ENCODE results near the gene FXYD2.

The FXYD2 gene

GRCh38 chr11:117820071-117820470 lies 4.5 kb downstream of the FXYD2 start:
- Histone ChIP-seq H2AK5ac (ENCODE audit: low read length) (no peak overlapping the region), H4K5ac (ENCODE audit: low read length) (no peak overlapping the region), H3K27me3 (ENCODE audit: insufficient read depth, low read length, poor library complexity) (no peaks in the 10 kb centered on the region), H3K79me2 (ENCODE audit: control insufficient read depth, insufficient read depth, low read length) (no peaks in the 10 kb centered on the region), H3K56ac (ENCODE audit: low read length) (no peak overlapping the region), H3K4ac (ENCODE audit: low read depth, low read length) (no peak overlapping the region), H3K18ac (ENCODE audit: low read length) (no peak overlapping the region), H3K23ac (ENCODE audit: low read length) (no peak overlapping the region), H3K79me1 (ENCODE audit: low read length) (no peaks in the 10 kb centered on the region), H3K9ac (ENCODE audit: low read length) (no peak overlapping the region), H2BK120ac (ENCODE audit: low read depth, low read length) (no peak overlapping the region), H2BK15ac (replicated peaks; ENCODE audit: low read depth) (no peak overlapping the region), H3K4me3 (ENCODE audit: low read length) (no peak overlapping the region), H3K4me1 (ENCODE audit: control insufficient read depth, low read depth, low read length) (peaks cover 26% of the 10 kb centered on the region), H4K8ac (ENCODE audit: low read depth, low read length) (no peak overlapping the region), H3K27ac (ENCODE audit: low read depth, low read length) (no peak overlapping the region), H3K36me3 (ENCODE audit: control insufficient read depth, insufficient read depth, low read length) (no peaks in the 10 kb centered on the region), H3K4me2 (ENCODE audit: low read length) (no peak overlapping the region), H2BK5ac (ENCODE audit: low read length) (no peak overlapping the region)
- no CpG with 5 or more reads among the region's 11 CpGs for WGBS (ENCODE audit: extremely low coverage, insufficient coverage, low lambda C conversion rate)
- DNase-seq: no peak

- H3K27me3 ChIP-seq (ENCODE audit: insufficient read depth, low read length, poor library complexity): no peaks in the 10 kb centered on the region
Measured at GRCh38 chr11:117819096-117820040, 5.2 kb downstream of the FXYD2 start.

GRCh38 chr11:117818041-117818873 lies 6.3 kb downstream of the FXYD2 start:
- H3K27ac ChIP-seq (ENCODE audit: low read depth, low read length): no peak overlapping the region
- no CpG with 5 or more reads among the region's 9 CpGs for WGBS (ENCODE audit: extremely low coverage, insufficient coverage, low lambda C conversion rate)

More at GRCh38 chr11:117819096-117820040, 5.2 kb downstream of the FXYD2 start:
- Histone ChIP-seq H3K79me2 (ENCODE audit: control insufficient read depth, insufficient read depth, low read length) (no peaks in the 10 kb centered on the region), H3K18ac (ENCODE audit: low read length) (no peak overlapping the region), H3K36me3 (ENCODE audit: control insufficient read depth, insufficient read depth, low read length) (no peaks in the 10 kb centered on the region), H4K8ac (ENCODE audit: low read depth, low read length) (no peak overlapping the region), H3K4me1 (ENCODE audit: control insufficient read depth, low read depth, low read length) (peaks cover 29% of the 10 kb centered on the region), H2BK120ac (ENCODE audit: low read depth, low read length) (no peak overlapping the region), H2BK15ac (replicated peaks; ENCODE audit: low read depth) (no peak overlapping the region), H3K9ac (ENCODE audit: low read length) (no peak overlapping the region), H2AK5ac (ENCODE audit: low read length) (no peak overlapping the region), H3K4me2 (ENCODE audit: low read length) (no peak overlapping the region), H3K27ac (ENCODE audit: low read depth, low read length) (no peak overlapping the region), H3K23ac (ENCODE audit: low read length) (no peak overlapping the region), H3K4me3 (ENCODE audit: low read length) (no peak overlapping the region), H4K5ac (ENCODE audit: low read length) (no peak overlapping the region), H2BK5ac (ENCODE audit: low read length) (no peak overlapping the region), H3K79me1 (ENCODE audit: low read length) (no peaks in the 10 kb centered on the region), H3K56ac (ENCODE audit: low read length) (peak overlapping the region; percentile 12), H3K4ac (ENCODE audit: low read depth, low read length) (no peak overlapping the region)
- peak; percentile 94 for DNase-seq
- WGBS (ENCODE audit: extremely low coverage, insufficient coverage, low lambda C conversion rate): no CpG with 5 or more reads among the region's 10 CpGs

GRCh38 chr11:117817368-117818040 lies 7.0 kb downstream of the FXYD2 start:
- Histone ChIP-seq H2BK15ac (replicated peaks; ENCODE audit: low read depth) (no peak overlapping the region), H4K5ac (ENCODE audit: low read length) (no peak overlapping the region), H3K9ac (ENCODE audit: low read length) (peak overlapping the region; percentile 42), H3K4ac (ENCODE audit: low read depth, low read length) (no peak overlapping the region), H3K56ac (ENCODE audit: low read length) (peak overlapping the region; percentile 77), H3K79me1 (ENCODE audit: low read length) (no peaks in the 10 kb centered on the region), H2AK5ac (ENCODE audit: low read length) (no peak overlapping the region), H2BK5ac (ENCODE audit: low read length) (peak overlapping the region; percentile 10), H3K27ac (ENCODE audit: low read depth, low read length) (peak overlapping the region; percentile 56), H3K23ac (ENCODE audit: low read length) (no peak overlapping the region), H3K4me1 (ENCODE audit: control insufficient read depth, low read depth, low read length) (peaks cover 19% of the 10 kb centered on the region), H3K4me2 (ENCODE audit: low read length) (no peak overlapping the region), H2BK120ac (ENCODE audit: low read depth, low read length) (no peak overlapping the region), H3K4me3 (ENCODE audit: low read length) (no peak overlapping the region), H3K79me2 (ENCODE audit: control insufficient read depth, insufficient read depth, low read length) (no peaks in the 10 kb centered on the region), H3K36me3 (ENCODE audit: control insufficient read depth, insufficient read depth, low read length) (no peaks in the 10 kb centered on the region), H4K8ac (ENCODE audit: low read depth, low read length) (no peak overlapping the region), H3K18ac (ENCODE audit: low read length) (no peak overlapping the region), H3K27me3 (ENCODE audit: insufficient read depth, low read length, poor library complexity) (no peaks in the 10 kb centered on the region)
- peak; percentile 92 for DNase-seq
- no CpG with 5 or more reads among the region's 19 CpGs for WGBS (ENCODE audit: extremely low coverage, insufficient coverage, low lambda C conversion rate)

More at GRCh38 chr11:117818041-117818873, 6.3 kb downstream of the FXYD2 start:
- no peaks in the 10 kb centered on the region for H3K36me3 ChIP-seq (ENCODE audit: control insufficient read depth, insufficient read depth, low read length)
- H3K4me1 ChIP-seq (ENCODE audit: control insufficient read depth, low read depth, low read length): peaks cover 25% of the 10 kb centered on the region
- H3K23ac ChIP-seq (ENCODE audit: low read length): no peak overlapping the region
- no peak overlapping the region for H3K4me3 ChIP-seq (ENCODE audit: low read length)
- H4K8ac ChIP-seq (ENCODE audit: low read depth, low read length): no peak overlapping the region
- H2BK15ac ChIP-seq (replicated peaks; ENCODE audit: low read depth): no peak overlapping the region
- no peak overlapping the region for H3K4me2 ChIP-seq (ENCODE audit: low read length)
- no peak overlapping the region for H3K9ac ChIP-seq (ENCODE audit: low read length)
- H3K79me2 ChIP-seq (ENCODE audit: control insufficient read depth, insufficient read depth, low read length): no peaks in the 10 kb centered on the region
- H3K56ac ChIP-seq (ENCODE audit: low read length): no peak overlapping the region
- H4K5ac ChIP-seq (ENCODE audit: low read length): no peak overlapping the region
- H3K4ac ChIP-seq (ENCODE audit: low read depth, low read length): no peak overlapping the region
- no peak overlapping the region for H2AK5ac ChIP-seq (ENCODE audit: low read length)
- no peaks in the 10 kb centered on the region for H3K79me1 ChIP-seq (ENCODE audit: low read length)
- no peaks in the 10 kb centered on the region for H3K27me3 ChIP-seq (ENCODE audit: insufficient read depth, low read length, poor library complexity)
- DNase-seq: peak; percentile 69
- no peak overlapping the region for H3K18ac ChIP-seq (ENCODE audit: low read length)
- H2BK5ac ChIP-seq (ENCODE audit: low read length): no peak overlapping the region
- no peak overlapping the region for H2BK120ac ChIP-seq (ENCODE audit: low read depth, low read length)

- H2AK5ac ChIP-seq (ENCODE audit: low read length): no peak overlapping the region
- no peak overlapping the region for H3K4me3 ChIP-seq (ENCODE audit: low read length)
- H2BK5ac ChIP-seq (ENCODE audit: low read length): peak overlapping the region; percentile 10
- H3K36me3 ChIP-seq (ENCODE audit: control insufficient read depth, insufficient read depth, low read length): no peaks in the 10 kb centered on the region
- H3K27ac ChIP-seq (ENCODE audit: low read depth, low read length): peak overlapping the region; percentile 56
- H3K79me2 ChIP-seq (ENCODE audit: control insufficient read depth, insufficient read depth, low read length): no peaks in the 10 kb centered on the region
- peaks cover 15% of the 10 kb centered on the region for H3K4me1 ChIP-seq (ENCODE audit: control insufficient read depth, low read depth, low read length)
- no peak overlapping the region for H3K23ac ChIP-seq (ENCODE audit: low read length)
- no peaks in the 10 kb centered on the region for H3K79me1 ChIP-seq (ENCODE audit: low read length)
- H2BK120ac ChIP-seq (ENCODE audit: low read depth, low read length): peak overlapping the region; percentile 56
- no peak overlapping the region for H2BK15ac ChIP-seq (replicated peaks; ENCODE audit: low read depth)
- no peak overlapping the region for H3K4me2 ChIP-seq (ENCODE audit: low read length)
- peak overlapping the region; percentile 14 for H4K8ac ChIP-seq (ENCODE audit: low read depth, low read length)
- peak overlapping the region; percentile 14 for H3K18ac ChIP-seq (ENCODE audit: low read length)
- no peak overlapping the region for H3K9ac ChIP-seq (ENCODE audit: low read length)
- H4K5ac ChIP-seq (ENCODE audit: low read length): no peak overlapping the region
- peak overlapping the region; percentile 77 for H3K56ac ChIP-seq (ENCODE audit: low read length)
- peak overlapping the region; percentile 26 for H3K4ac ChIP-seq (ENCODE audit: low read depth, low read length)
- no peak for DNase-seq
- WGBS (ENCODE audit: extremely low coverage, insufficient coverage, low lambda C conversion rate): no CpG with 5 or more reads among the region's 5 CpGs
- no peaks in the 10 kb centered on the region for H3K27me3 ChIP-seq (ENCODE audit: insufficient read depth, low read length, poor library complexity)
Measured at GRCh38 chr11:117816846-117817367, 7.6 kb downstream of the FXYD2 start.
